MV-4-11 (cell line): ENCODE measurements around the gene PLEKHA7.
A peak's percentile ranks its signal among the peaks of the same experiment; 100 is the strongest.

Experiments
- DNase-seq: peaks from one replicate; lab custom pipeline; 2025; lab: John Stamatoyannopoulos, UW

Gene PLEKHA7

DNA sequence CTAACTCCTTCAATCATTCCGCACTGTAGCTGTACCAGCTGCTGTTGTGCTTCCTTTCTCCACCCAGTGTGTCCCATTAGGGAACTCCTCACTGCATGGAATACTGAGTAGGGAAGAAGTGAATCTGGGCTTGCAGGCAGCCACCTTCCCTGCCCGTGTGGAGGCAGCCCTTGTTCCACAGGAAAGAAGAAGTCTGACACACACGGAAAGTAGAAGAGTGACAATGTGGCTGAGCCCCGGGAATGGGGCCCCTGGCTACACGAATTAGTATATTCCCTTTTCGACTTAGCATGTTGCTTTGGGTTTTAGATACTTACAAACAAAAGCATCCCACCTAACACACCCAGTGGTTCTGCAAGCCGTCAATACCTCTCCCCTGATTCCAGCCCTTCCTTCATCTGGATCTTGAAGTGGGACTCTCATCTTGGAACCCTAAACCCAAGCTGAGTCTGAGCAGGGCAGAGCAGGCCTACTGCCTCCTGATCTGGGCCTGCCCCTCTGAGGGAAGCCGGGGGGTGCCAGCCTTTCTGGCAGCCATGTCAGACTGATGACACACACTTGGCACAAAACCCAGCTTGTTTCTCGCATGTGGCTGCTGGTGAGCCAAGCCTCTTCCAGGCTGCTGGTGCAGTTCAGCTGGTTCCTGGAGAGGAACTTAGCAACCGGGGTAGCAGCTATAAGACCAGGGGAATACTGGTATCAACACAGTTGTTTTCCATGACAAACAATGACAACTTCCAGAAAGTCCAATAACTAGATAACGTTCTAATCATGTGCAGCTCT, 204.1 kb downstream of the PLEKHA7 start:
- DNase-seq, result peak; percentile 29

- peak; percentile 71 for DNase-seq
Measured at GRCh38 chr11:16807306-16807705, 206.9 kb downstream of the PLEKHA7 start.

GRCh38 chr11:16806791-16807190, 207.4 kb downstream of the PLEKHA7 start:
- DNase-seq, result no peak

- DNase-seq, result no peak
Measured at GRCh38 chr11:16805938-16806337, 208.3 kb downstream of the PLEKHA7 start.

- no peak for DNase-seq
Measured at GRCh38 chr11:16804104-16804947, 209.9 kb downstream of the PLEKHA7 start.

GRCh38 chr11:16801288-16801980, 212.8 kb downstream of the PLEKHA7 start:
- no peak for DNase-seq

DNA sequence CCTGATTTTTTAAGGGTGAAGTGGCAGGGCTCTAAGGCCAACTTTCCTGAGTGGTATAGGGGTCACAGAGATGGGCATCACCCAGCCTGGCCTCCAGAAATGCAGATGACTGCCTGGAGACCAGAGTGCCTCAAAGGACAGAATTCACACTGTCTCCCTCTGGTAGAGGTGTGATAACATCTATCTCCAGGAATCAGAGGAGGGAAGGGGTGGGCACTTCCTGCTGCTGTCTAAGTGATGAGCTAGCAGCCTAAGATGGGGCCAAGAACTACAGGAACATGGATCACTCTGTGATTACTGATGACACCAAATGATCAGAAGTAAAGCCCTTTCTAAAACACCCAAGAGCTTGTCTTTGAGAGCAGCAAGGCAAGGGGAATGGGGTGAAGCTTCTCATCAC, 213.8 kb downstream of the PLEKHA7 start:
- no peak for DNase-seq

DNA sequence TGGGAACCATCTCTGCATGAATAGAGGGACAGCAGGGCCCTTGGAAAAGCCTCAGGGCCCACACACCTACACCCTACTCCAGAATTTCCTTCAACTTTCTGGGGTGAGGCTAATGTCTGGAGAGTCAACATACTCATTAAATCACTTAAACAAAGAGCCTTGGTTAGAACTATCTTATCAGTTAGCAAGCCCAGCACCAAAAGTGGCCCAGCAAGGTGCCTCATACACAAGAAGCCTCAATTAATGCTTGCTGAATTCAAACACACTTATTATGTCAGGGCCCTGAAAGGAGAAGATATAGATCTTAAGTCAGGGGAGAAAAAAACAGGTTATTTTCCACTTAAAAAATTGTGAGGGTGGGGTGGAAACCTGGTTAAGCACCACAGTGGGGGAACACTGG, 214.3 kb downstream of the PLEKHA7 start:
- DNase-seq, result no peak

GRCh38 chr11:16799221-16799620, 215.0 kb downstream of the PLEKHA7 start:
- DNase-seq, result no peak

- no peak for DNase-seq
Measured at GRCh38 chr11:16797776-16798175, 216.4 kb downstream of the PLEKHA7 start.

- DNase-seq, result peak; percentile 17
Measured at GRCh38 chr11:16796311-16796710, 217.9 kb downstream of the PLEKHA7 start.

- peak; percentile 78 for DNase-seq
Measured at GRCh38 chr11:16795146-16795545, 219.1 kb downstream of the PLEKHA7 start.

GRCh38 chr11:16794047-16794818, 220.0 kb downstream of the PLEKHA7 start:
- no peak for DNase-seq

GRCh38 chr11:16793511-16793910, 220.7 kb downstream of the PLEKHA7 start:
- no peak for DNase-seq

DNA sequence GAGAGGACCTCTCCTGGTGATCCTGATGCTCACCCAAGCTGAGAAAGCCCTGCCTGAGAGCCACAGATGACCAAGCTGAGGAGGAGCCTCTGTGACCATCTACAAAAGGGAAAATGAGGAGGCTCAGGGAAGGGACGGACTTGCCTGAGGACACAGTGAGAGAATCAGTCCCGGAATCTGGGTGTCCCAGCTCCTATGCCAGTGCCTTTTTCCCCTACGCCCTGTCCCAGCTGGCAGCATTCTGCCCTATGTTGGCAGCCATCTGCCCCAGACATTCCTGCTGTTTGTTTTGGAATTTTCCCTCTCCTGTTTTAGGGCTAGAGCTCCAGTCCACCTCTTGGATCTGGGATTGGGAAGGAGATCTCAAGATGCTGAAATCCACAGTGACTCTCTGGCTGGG, 221.2 kb downstream of the PLEKHA7 start:
- no peak for DNase-seq

GRCh38 chr11:16792426-16792825, 221.8 kb downstream of the PLEKHA7 start:
- peak; percentile 50 for DNase-seq

DNA sequence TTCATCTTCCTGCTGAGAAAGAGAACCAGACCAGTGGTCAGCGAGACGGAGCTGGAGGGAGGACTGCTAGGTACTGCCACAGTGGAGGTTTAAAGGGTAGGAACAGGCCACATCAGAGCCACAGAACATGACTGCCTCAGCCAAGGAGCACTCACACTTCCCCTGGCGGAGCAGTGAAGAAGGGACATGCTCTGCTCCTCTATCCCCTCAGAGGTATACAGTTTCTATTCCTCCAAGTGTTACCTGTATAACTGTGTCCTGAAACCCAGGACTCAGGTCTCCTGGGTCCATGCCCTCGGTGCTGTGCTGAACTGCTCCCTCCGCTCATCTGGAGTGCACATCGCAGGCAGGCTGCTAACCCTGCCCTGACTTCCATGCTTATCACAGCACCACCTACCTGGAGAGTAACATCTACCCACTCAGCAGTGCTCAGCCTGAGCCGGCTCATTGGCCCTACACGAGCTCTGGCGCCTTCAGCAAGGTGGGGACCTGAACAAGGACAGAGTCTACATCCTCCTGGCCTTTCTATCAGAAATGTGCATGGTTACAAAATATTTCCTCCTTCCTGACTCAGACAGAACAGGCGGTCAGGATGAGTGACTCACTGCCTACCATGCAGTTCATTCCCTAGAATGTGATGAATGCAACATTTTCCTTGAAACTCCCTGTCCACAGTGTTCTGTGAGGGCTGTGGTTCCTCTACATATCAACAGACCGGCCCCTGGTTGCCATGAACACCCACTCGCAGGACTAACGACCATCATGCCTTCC, 222.8 kb downstream of the PLEKHA7 start:
- peak; percentile 89 for DNase-seq

- peak; percentile 76 for DNase-seq
Measured at GRCh38 chr11:16790486-16791190, 223.6 kb downstream of the PLEKHA7 start.

DNA sequence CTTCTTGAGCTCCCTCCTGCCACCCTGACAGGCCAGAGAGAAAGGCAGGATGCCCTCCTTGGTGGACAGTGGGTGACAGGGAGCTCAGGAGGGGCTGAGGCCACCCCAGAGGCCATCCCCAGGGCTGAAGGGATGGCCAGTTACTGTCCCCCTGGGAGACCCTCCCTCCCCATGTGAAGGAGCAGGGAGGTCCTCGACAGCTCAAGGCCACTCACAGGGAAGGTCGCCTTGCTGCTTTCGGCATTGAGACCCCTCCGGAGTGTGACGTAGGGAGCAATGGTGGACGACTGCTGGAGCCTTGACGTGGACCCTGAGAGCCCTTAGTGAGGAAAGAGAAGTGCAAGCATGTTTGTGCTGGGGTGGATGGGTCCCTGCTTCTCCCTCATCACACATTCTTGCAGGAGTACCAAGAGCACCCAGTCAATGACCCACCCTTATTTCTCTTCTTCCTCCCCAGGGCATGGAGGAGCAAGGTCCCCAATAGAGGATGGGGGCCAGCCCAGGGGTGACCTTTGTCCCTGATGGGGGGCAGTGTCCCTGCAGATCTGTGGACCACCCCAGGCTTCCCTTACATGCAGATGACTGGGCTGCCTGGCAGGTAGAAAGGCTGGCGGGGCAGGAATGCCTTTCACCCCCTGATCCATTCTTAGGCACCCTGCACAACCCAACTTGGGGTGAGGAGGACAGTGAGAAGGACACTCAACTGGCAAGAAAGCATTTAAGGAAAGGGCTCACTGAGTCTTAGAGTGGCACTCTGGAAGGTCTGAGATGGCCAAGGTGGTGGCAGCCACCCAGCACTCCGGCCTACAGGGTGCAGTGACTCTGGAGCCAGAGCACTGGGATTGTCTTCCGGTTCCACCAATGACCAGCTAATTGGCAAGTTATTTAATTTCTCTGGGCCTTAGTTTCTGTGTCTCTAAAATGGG, 224.4 kb downstream of the PLEKHA7 start:
- DNase-seq, result no peak
